K562 (cell line): Measurements from ENCODE around the gene NIPBL. TPM values are rescaled to one million over a fixed set of nuclear protein-coding genes. Genes with fewer than 3 reads are reported as not detected.

Experiments used
- ATAC-seq: fragments of 200-7000 bp; cut with Tn5 transposase; 3 replicates; pipeline ENCODE4 v1.9.1; 2020; ENCODE audit warnings: moderate library complexity
- BruUV-seq: library from RNA; stranded (reverse); fragments of 400-500 nt; replicated peaks from 2 replicates; lab custom pipeline; 2021; lab: Mats Ljungman, UMichigan
- CTCF ChIA-PET: fragments of 300-600 bp; formaldehyde crosslinking; extraction: SDS; loops from one replicate; lab custom pipeline; 2021; ENCODE audit warnings: low intra/inter-chr PET ratio; lab: Yijun Ruan, JAX
- POLR2A ChIA-PET: fragments of 300-600, 350-650 bp; sonication (Branson Sonifier 250); formaldehyde crosslinking; extraction: SDS; loops from one replicate; lab custom pipeline; 2021; ENCODE audit warnings: antibody characterized with exemption, inconsistent platforms; lab: Yijun Ruan, JAX
- DNase-seq, 4 experiments: peaks; one replicate each; pipeline versions ENCODE4 v3.0.0 to v3.0.0-alpha.2; 2011 to 2018; ENCODE audit warnings: low spot score in 3 of 4, mixed read lengths in 3 of 4; ENCODE audit errors: extremely low read depth in 1 of 4
- FAIRE-seq: peaks from 2 replicates; lab custom pipeline; 2011; peaks lifted over from hg19 to GRCh38; lab: Jason Lieb, UNC
- H2AFZ ChIP-seq: 2 replicates; pipeline ENCODE4 v1.6.0; 2011; ENCODE audit warnings: low read depth, low read length, control low read depth, inconsistent platforms
- H3K27ac ChIP-seq: fragments of 200-600 bp; 3 replicates; pipeline ENCODE4 v1.8.0; 2011; ENCODE audit warnings: low read depth, mild to moderate bottlenecking, control low read depth, inconsistent platforms, low read length, moderate library complexity, mixed read lengths; ENCODE audit errors: extremely low read depth
- H3K27me3 ChIP-seq, 2 experiments: fragments of 300-600 bp in 1 of 2; 2 replicates in 1 of 2; 3 replicates in 1 of 2; pipeline versions ENCODE4 v1.6.0 to v1.8.0; 2011; ENCODE audit warnings: inconsistent platforms in 2 of 2, low read length in 2 of 2, mild to moderate bottlenecking in 1 of 2, mixed read lengths in 1 of 2, moderate library complexity in 1 of 2; ENCODE audit not compliant: control insufficient read depth in 2 of 2, insufficient read depth in 2 of 2
- H3K36me3 ChIP-seq: fragments of 300-600 bp; 3 replicates; pipeline ENCODE4 v1.8.0; 2011; ENCODE audit warnings: mild to moderate bottlenecking, low read length, inconsistent platforms; ENCODE audit not compliant: control insufficient read depth, insufficient read depth
- H3K4me1 ChIP-seq, 2 experiments: fragments of 200-600 bp in 1 of 2; replicated peaks in 1 of 2; 2 replicates in 1 of 2; 3 replicates in 1 of 2; pipeline versions ENCODE4 v1.5.1 to v1.8.0; 2011; ENCODE audit warnings: inconsistent platforms in 2 of 2, low read length in 2 of 2, mild to moderate bottlenecking in 1 of 2, mixed read lengths in 1 of 2, moderate library complexity in 1 of 2; ENCODE audit not compliant: control insufficient read depth in 2 of 2, insufficient read depth in 2 of 2
- H3K4me2 ChIP-seq: 2 replicates; pipeline ENCODE4 v1.6.1; 2011; ENCODE audit warnings: low read length, control low read depth, inconsistent platforms, mixed read lengths; ENCODE audit not compliant: insufficient read depth
- H3K4me3 ChIP-seq: fragments of 200-600 bp; sonication (generic), shearing (Covaris generic); 2 replicates; pipeline ENCODE4 v1.5.1; 2016; ENCODE audit warnings: control low read depth, inconsistent platforms
- H3K79me2 ChIP-seq: fragments of 200-600 bp; 3 replicates; pipeline ENCODE4 v1.8.0; 2011; ENCODE audit warnings: low read length, inconsistent platforms; ENCODE audit not compliant: control insufficient read depth, insufficient read depth
- H3K9ac ChIP-seq, 2 experiments: 2 replicates each; pipeline versions ENCODE4 v1.6.0 to v1.6.1; 2011; ENCODE audit warnings: low read depth in 2 of 2, low read length in 2 of 2, control low read depth in 1 of 2, inconsistent platforms in 1 of 2, mild to moderate bottlenecking in 1 of 2, mixed read lengths in 1 of 2; ENCODE audit not compliant: insufficient read depth in 1 of 2
- H3K9me1 ChIP-seq: one replicate; pipeline ENCODE4 v1.6.0; 2011; ENCODE audit warnings: inconsistent platforms, mild to moderate bottlenecking, low read length, moderate library complexity; ENCODE audit not compliant: control insufficient read depth, insufficient read depth
- H3K9me3 ChIP-seq: replicated peaks from 2 replicates; pipeline ENCODE4 v1.5.1; 2011; ENCODE audit warnings: low read depth, low read length, inconsistent platforms; ENCODE audit not compliant: control insufficient read depth, insufficient read depth
- H4K20me1 ChIP-seq: replicated peaks from 2 replicates; pipeline ENCODE4 v1.6.1; 2011; ENCODE audit warnings: low read length, inconsistent platforms, mixed read lengths; ENCODE audit not compliant: control insufficient read depth, insufficient read depth
- AFF4 ChIP-seq: sonication (generic); formaldehyde crosslinking; IDR thresholded peaks from 2 replicates; pipeline ENCODE4 v1.8.0; 2023; ENCODE audit warnings: mild to moderate bottlenecking, missing genetic modification reagents
- C11orf30 ChIP-seq: fragments of 450-650 bp; IDR thresholded peaks from 2 replicates; pipeline ENCODE4 v1.6.1; 2016; ENCODE audit warnings: low read depth, mild to moderate bottlenecking
- KLF6 ChIP-seq: fragments of 250-450 bp; sonication (Bioruptor Pico); IDR thresholded peaks from 2 replicates; pipeline ENCODE4 v1.4.0; 2020; ENCODE audit warnings: mild to moderate bottlenecking, moderate library complexity, borderline replicate concordance
- MAFF ChIP-seq: IDR thresholded peaks from 2 replicates; pipeline ENCODE4 v1.6.1; 2012; ENCODE audit warnings: low read length, improper control_type of control experiment
- MAFK ChIP-seq: IDR thresholded peaks from 2 replicates; pipeline ENCODE4 v1.6.1; 2011; ENCODE audit warnings: low read length, improper control_type of control experiment
- RBM22 ChIP-seq: fragments of 200-400 bp; formaldehyde crosslinking; IDR thresholded peaks from 2 replicates; pipeline ENCODE4 v1.6.1; 2018; ENCODE audit warnings: low read length, low read depth; ENCODE audit not compliant: poor library complexity, severe bottlenecking
- TCF7 ChIP-seq: sonication (generic); IDR thresholded peaks from 2 replicates; pipeline ENCODE4 v1.6.1; 2016; ENCODE audit warnings: antibody characterized with exemption, borderline replicate concordance
- ZNF121 ChIP-seq: sonication (generic); formaldehyde crosslinking; conservative IDR thresholded peaks from 2 replicates; pipeline ENCODE4 v1.8.0; 2022; ENCODE audit warnings: missing genetic modification reagents
- ZNF316 ChIP-seq: fragments of 450-650 bp; IDR thresholded peaks from 2 replicates; pipeline ENCODE4 v1.6.1; 2016
- ZNF583 ChIP-seq: fragments of 250-450 bp; sonication (Bioruptor Pico); IDR thresholded peaks from 2 replicates; pipeline ENCODE4 v1.4.0; 2020
- WGBS: fragments of 100-300 bp; shearing (Covaris generic); methylation state at CpG from one replicate; pipeline ENCODE4 v1.1.6; 2016; ENCODE audit warnings: low coverage, mixed read lengths; ENCODE audit not compliant: insufficient coverage; ENCODE audit errors: missing lambda C conversion rate; 5-methylcytosine and 5-hydroxymethylcytosine counted together
- in situ Hi-C: fragments of 300-500 bp; cut with MboI; formaldehyde crosslinking; loops from 4 replicates; pipeline ENCODE4 v1.15.0; 2018; ENCODE audit warnings: inconsistent platforms, mixed read lengths
- intact Hi-C: fragments of 100-400 bp; cut with micrococcal nuclease; formaldehyde crosslinking; loops from 2 replicates; pipeline ENCODE4 v1.14.2; 2022
- polyA plus RNA-seq, 8 experiments: library from polyadenylated mRNA; depleted of rRNA in 4 of 8; stranded (reverse) in 5 of 8; unstranded in 3 of 8; fragments of >200 nt; fragmentation: Nextera tagmentation in 2 of 8; fragmentation: Illumina TruSeq in 1 of 8; extraction: Ambion mirVana in 2 of 8; extraction: Trizol in 1 of 8; gene quantifications; 2 replicates each; pipeline versions ENCODE4 v1.2.1 to v1.2.3, GENCODE V29; 2011 to 2014; ENCODE audit warnings: inconsistent platforms in 1 of 8, missing spikeins in 1 of 8
- total RNA-seq, 7 experiments: library from RNA; depleted of rRNA in 6 of 7; stranded (reverse); fragments of >200 nt in 6 of 7; fragmentation: Illumina TruSeq in 2 of 7; extraction: Trizol in 2 of 7; gene quantifications; 2 replicates each; pipeline versions ENCODE4 v1.2.1 to v1.2.3, GENCODE V29; 2011 to 2021; ENCODE audit warnings: low replicate concordance in 1 of 7

The NIPBL gene
- total and polyA plus RNA-seq, 9 of the 15 experiments (the other 6 are each of a cell fraction or from before 2014, with no cell fraction given), result 12.9 to 56.7 (median 38.9) TPM

GRCh38 chr5:36969700-36970395 is 93.3 kb downstream of the NIPBL start:
- intact Hi-C loops, result no loop called here
- CTCF ChIA-PET, result no interaction called here

More at GRCh38 chr5:36969700-36970395, 93.3 kb downstream of the NIPBL start:
- TF ChIP-seq KLF6 (no peak), MAFF (peak; percentile 35; the same call in 1 of the 2 replicates), C11orf30 (peak; percentile 46), AFF4 (CRISPR knock-in tag) (no peak), ZNF121 (CRISPR knock-in tag) (peak; percentile 63), ZNF583 (CRISPR knock-in tag) (no peak), TCF7 (no peak), MAFK (peak; percentile 27; the same call in 1 of the 2 replicates), ZNF316 (peak; percentile 69), RBM22 (peak; percentile 14)
- H3K9ac ChIP-seq, result no peak overlapping the region
- FAIRE-seq (no peak), DNase-seq (no peak), ATAC-seq (no peak)
- in situ Hi-C loops, result no loop called here
- H3K4me3 ChIP-seq, result no peak overlapping the region
- H3K27me3 ChIP-seq, result no peaks in the 10 kb centered on the region
- WGBS, result 98% methylated on average over 2 of the region's 2 CpGs
- H4K20me1 ChIP-seq, result no peaks in the 10 kb centered on the region
- POLR2A ChIA-PET, result no interaction called here
- H3K9me1 ChIP-seq, result no peaks in the 10 kb centered on the region
- no peak overlapping the region for H3K4me2 ChIP-seq
- H3K79me2 ChIP-seq, result no peaks in the 10 kb centered on the region
- no peaks in the 10 kb centered on the region for H3K9me3 ChIP-seq
- H2AFZ ChIP-seq, result no peak overlapping the region
- H3K27ac ChIP-seq, result no peak overlapping the region
- H3K4me1 ChIP-seq, result no peaks in the 10 kb centered on the region
- BruUV-seq, result no TSS peak
- peaks cover 61% of the 10 kb centered on the region; the same call in 2 of the 3 replicates for H3K36me3 ChIP-seq
